ENCODE results near the gene LTB4R.

The LTB4R gene

DNA sequence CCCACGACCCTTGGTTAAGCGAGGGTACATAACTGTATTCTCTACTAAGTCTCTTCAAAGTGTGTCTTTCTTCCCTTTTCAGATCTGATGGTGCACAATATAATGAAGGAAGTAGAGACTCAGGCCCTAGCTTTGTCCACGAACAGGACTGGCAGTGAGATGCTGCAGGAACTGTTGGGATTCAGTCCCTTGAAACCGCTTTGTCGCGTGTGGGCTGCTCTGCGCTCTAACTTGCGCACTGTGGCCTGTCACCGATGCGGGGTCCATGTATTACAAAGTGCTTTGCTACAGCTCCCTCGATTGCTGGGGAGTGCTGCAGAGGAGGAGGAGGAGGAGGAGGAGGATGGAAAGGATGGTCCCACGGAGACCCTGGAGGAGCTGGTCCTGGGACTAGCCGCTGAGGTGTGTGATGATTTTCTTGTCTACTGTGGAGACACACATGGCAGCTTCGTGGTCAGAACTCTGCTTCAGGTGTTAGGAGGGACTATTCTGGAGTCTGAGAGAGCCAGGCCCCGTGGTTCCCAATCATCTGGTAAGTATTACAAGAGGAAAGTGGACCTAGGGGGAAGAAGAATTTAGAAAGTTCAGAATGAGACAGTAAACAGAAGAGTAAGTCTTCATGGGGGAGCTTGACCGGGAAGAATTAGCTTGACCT, 10.8 kb upstream of the LTB4R start:
- no peak for DNase-seq (ENCODE audit: low read depth)

DNA sequence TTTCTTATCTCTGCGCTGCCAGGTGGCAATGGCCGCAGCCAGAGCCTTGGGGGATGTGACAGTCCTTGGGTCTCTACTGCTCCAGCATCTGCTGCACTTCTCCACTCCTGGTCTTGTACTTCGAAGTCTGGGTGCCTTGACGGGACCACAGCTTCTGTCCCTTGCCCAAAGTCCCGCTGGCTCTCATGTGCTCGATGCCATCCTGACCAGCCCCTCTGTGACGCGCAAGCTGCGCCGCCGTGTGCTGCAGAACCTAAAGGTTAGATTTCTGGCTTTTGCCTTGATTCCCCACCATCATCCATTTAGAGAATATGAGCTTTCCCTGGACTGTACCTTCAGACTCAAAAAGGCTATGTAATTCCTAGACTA, 7.3 kb upstream of the LTB4R start:
- DNase-seq (ENCODE audit: low read depth), result no peak

DNA sequence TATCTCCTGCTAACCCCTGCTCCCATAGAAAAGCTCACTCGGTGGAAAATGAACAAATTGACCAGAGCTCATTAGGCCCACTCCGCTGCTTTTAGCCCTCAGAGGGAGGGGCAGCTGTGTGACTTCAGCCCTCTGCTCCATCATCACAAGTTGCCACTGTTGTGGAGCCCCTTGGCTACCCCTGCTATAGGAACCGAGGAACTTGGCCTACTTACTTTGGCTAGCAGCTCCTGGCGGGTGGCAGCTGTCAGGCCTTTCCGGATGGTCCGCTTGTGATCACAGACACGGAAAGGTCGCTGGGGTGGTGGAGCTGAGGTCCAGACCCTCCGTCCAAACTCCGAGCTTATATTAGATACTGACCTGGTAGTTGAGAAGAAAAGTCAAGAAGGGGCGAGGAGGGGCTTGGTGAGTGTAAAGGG, 4.1 kb upstream of the LTB4R start:
- no peak for DNase-seq (ENCODE audit: low read depth)

- DNase-seq (ENCODE audit: low read depth), result no peak
Measured at GRCh38 chr14:24307575-24308341, 3.5 kb upstream of the LTB4R start, which contains the start of gene CIDEB. TSS of gene CIDEB (minus strand) at chr14:24307977. CDS start at chr14:24307858, 119 bp downstream.

GRCh38 chr14:24308342-24309124, 2.8 kb upstream of the LTB4R start:
- DNase-seq (ENCODE audit: low read depth), result no peak

GRCh38 chr14:24309538-24310264, 1.6 kb upstream of the LTB4R start, which contains the start of gene LTB4R2:
TSS of gene LTB4R2 (plus strand) at chr14:24310140. CDS start at chr14:24310665, 525 bp downstream.
- no peak for DNase-seq (ENCODE audit: low read depth)

- no peak for DNase-seq (ENCODE audit: low read depth)
Measured at GRCh38 chr14:24310265-24310645, 1.0 kb upstream of the LTB4R start.

- DNase-seq (ENCODE audit: low read depth), result no peak
Measured at GRCh38 chr14:24311837-24312615, 724 bp downstream of the LTB4R start.

- no peak for DNase-seq (ENCODE audit: low read depth)
Measured at GRCh38 chr14:24312736-24313507, 1.6 kb downstream of the LTB4R start.

- DNase-seq (ENCODE audit: low read depth), result no peak
Measured at GRCh38 chr14:24313913-24314312, 2.6 kb downstream of the LTB4R start.

DNA sequence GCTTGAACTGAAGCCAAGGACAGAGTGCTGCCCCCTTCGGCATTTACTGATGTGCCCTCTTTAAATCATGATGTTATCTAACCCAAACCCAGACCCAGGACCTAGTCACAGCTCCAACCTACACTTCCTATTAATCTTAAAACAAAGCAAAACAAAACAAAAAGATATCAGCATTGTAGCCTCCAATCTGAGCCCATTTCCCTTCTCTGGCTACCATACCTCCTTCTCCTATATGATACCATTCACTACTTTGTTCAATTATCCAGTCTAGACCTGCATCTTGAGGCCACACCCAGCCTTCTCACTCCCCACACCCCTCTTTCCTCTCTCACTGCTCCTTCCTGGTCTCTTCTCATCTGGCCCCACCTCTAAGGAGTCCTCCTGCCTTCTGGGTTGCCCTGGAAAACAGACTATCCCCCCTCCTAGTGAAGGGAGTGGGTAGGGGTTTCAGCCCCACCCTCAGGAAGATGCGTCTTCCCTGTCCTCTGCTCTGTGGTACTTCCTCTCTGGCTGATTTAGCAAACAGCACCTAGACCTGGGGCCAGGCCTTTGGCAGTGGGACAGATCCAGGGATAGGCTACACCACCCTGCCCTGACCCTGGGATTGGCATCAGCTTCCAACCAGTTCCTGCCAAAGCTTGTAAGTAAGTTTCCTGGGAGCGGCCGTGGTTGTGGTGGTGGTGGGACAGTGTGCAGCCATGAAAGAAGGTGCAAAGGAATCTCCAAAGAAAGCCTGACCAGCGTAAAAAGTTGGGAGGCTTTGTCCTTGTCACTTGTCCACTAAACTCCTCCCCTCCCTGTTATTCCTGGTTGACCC, 3.3 kb downstream of the LTB4R start:
- no peak for DNase-seq (ENCODE audit: low read depth)

DNA sequence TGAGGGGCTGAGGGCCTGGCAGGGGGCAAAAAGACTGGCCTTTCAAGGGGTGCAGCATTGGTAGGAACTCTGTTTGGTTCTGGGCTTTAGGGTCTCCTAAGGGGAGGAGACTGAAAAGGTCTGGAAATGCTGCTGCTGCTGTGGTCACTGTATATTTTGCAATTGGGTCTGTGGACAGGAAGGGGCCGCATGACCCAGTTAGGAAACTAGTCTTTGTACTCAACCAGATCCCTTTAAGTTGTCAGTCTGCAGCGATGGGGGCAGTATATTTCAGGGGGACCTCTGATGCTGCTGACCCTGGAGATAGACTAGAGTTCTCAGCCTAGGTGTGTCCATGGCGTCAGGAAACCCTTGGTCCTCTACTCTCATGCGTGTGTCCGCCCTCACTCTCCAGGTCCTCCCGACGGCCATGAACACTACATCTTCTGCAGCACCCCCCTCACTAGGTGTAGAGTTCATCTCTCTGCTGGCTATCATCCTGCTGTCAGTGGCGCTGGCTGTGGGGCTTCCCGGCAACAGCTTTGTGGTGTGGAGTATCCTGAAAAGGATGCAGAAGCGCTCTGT, 4.0 kb downstream of the LTB4R start:
- DNase-seq (ENCODE audit: low read depth), result no peak

DNA sequence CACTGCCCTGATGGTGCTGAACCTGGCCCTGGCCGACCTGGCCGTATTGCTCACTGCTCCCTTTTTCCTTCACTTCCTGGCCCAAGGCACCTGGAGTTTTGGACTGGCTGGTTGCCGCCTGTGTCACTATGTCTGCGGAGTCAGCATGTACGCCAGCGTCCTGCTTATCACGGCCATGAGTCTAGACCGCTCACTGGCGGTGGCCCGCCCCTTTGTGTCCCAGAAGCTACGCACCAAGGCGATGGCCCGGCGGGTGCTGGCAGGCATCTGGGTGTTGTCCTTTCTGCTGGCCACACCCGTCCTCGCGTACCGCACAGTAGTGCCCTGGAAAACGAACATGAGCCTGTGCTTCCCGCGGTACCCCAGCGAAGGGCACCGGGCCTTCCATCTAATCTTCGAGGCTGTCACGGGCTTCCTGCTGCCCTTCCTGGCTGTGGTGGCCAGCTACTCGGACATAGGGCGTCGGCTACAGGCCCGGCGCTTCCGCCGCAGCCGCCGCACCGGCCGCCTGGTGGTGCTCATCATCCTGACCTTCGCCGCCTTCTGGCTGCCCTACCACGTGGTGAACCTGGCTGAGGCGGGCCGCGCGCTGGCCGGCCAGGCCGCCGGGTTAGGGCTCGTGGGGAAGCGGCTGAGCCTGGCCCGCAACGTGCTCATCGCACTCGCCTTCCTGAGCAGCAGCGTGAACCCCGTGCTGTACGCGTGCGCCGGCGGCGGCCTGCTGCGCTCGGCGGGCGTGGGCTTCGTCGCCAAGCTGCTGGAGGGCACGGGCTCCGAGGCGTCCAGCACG, 4.7 kb downstream of the LTB4R start:
- DNase-seq (ENCODE audit: low read depth), result no peak

- no peak for DNase-seq (ENCODE audit: low read depth)
Measured at GRCh38 chr14:24316597-24316950, 5.3 kb downstream of the LTB4R start.

DNA sequence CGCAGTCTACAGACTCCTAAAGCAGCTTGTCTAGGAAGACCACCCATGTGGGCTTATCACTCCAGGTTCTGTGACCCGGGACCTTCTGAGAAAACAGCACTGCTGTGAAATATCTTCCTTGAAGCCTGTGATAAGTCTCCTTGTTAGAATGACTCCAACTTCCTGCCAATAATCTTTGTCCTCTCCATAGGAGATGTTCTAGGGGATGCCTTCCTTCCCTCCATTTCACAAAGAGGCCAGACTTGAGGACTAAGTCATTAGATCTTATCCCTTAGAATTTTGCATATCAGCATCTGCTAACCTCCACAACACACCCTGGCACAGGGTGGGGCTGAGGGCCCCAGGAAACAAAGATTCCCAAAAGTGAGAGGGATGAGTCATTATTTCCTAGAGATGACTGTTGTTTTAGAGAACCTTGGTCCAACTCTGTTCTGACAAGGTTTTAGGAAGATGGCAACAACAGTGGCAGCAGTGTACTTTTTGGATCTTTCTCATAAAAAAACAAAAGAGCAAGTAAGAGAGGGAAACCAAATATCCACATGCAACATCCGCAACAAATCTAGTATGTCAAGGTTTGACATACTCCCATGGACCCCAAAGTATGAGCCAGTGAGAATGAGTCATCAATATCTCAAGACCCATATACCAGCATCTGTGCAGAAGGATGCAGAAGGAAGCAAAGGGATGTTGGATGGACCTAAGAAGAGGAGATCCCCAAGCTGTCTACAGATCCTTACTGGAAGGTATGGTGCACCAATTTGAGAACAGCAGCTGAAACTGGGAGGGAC, 6.0 kb downstream of the LTB4R start:
- no peak for DNase-seq (ENCODE audit: low read depth)

GRCh38 chr14:24321212-24321975, 10.1 kb downstream of the LTB4R start:
- DNase-seq (ENCODE audit: low read depth), result no peak

DNA sequence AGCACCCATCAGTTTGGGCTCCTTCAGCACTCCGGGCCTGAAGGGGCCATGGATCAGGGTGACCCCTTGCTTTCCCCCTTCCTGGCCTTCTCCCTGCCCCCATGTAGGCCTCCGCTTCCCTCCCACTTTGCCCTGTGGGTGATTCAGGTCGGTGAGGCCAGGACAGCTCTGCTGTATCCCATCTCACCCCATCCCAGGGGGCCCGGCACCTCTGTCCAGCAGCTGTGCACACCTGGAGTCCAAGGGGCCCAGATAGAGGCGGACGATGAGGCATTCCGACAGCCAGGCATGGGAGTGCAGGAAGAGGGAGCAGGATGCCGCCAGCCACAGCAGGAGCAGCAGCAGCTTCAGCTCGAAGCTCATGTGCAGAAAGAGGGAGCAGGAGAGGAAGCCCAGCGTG, 11.4 kb downstream of the LTB4R start:
- DNase-seq (ENCODE audit: low read depth), result no peak
